Measurements from ENCODE around the gene FTSJ1. TPM values are rescaled to one million over a fixed set of nuclear protein-coding genes. Genes with fewer than 3 reads are reported as not detected.
A peak's percentile ranks its signal among the peaks of the same experiment; 100 is the strongest.

Gene FTSJ1
- total RNA-seq, 1 donor: 67.3 TPM

DNA sequence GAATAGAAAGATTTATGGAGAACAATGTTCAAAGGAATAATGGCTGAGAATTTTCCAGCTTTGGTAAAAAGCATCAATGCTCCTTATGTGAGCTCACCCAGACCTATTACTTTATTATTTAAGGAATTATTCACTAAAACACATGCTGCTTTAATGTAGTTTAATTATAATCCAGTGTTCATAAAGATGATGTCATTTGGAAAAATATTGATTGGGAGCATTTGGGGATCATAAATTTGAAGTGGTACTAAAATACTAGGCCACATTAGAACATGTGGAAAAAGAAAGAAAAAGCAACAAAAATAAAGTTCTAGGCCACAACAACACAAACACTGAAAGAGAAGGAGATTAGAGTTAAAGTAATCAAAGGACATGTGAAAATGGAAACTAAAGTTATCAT lies 25.9 kb upstream of the FTSJ1 start:
- Histone ChIP-seq H2AFZ (ENCODE audit: low read length) (no peak overlapping the region), H3K27me3 (ENCODE audit: insufficient read depth, low read length) (no peaks in the 10 kb centered on the region), H3K36me3 (ENCODE audit: insufficient read depth, low read length) (no peaks in the 10 kb centered on the region), H3K4me1 (ENCODE audit: insufficient read depth, low read length) (no peaks in the 10 kb centered on the region), H3K27ac (ENCODE audit: low read depth, low read length) (no peak overlapping the region), H3K4me3 (ENCODE audit: insufficient read depth, low read length) (no peak overlapping the region), H3K4me2 (ENCODE audit: insufficient read depth, low read length) (no peak overlapping the region), H3K9me3 (ENCODE audit: low read depth, low read length) (no peaks in the 10 kb centered on the region), H3K79me2 (ENCODE audit: insufficient read depth, low read length) (no peaks in the 10 kb centered on the region), H4K20me1 (ENCODE audit: insufficient read depth, low read length) (no peaks in the 10 kb centered on the region)
- peak; percentile 48 for DNase-seq (ENCODE audit: insufficient read length, low spot score, missing footprints)
- TF ChIP-seq, protein P1, sequence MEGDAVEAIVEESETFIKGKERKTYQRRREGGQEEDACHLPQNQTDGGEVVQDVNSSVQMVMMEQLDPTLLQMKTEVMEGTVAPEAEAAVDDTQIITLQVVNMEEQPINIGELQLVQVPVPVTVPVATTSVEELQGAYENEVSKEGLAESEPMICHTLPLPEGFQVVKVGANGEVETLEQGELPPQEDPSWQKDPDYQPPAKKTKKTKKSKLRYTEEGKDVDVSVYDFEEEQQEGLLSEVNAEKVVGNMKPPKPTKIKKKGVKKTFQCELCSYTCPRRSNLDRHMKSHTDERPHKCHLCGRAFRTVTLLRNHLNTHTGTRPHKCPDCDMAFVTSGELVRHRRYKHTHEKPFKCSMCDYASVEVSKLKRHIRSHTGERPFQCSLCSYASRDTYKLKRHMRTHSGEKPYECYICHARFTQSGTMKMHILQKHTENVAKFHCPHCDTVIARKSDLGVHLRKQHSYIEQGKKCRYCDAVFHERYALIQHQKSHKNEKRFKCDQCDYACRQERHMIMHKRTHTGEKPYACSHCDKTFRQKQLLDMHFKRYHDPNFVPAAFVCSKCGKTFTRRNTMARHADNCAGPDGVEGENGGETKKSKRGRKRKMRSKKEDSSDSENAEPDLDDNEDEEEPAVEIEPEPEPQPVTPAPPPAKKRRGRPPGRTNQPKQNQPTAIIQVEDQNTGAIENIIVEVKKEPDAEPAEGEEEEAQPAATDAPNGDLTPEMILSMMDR (IDR thresholded peaks at IDR 0.05; ENCODE audit: extremely low read depth, low read depth, low read length): no peak

DNA sequence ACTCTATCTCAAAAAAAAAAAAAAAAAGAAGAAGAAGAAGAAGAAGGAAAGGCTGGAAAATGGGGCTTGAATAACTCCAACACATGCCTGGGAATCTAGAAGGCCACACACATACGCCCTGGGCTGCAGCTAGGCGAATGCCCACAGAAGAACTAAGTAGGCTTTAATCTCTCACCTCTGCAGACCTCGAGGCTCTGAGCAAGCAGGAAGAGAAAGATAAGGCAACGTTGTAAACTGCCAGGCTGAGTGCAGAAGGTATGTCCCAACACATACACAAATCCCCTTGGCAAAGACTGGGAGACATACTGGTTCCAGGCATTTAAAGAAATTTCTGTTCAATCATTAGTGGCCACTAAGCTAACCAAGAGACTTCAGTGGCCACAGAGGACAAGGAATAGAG lies 24.3 kb upstream of the FTSJ1 start:
- Histone ChIP-seq H3K27ac (ENCODE audit: low read depth, low read length) (no peak overlapping the region), H4K20me1 (ENCODE audit: insufficient read depth, low read length) (no peaks in the 10 kb centered on the region), H2AFZ (ENCODE audit: low read length) (no peak overlapping the region), H3K4me1 (ENCODE audit: insufficient read depth, low read length) (no peaks in the 10 kb centered on the region), H3K4me2 (ENCODE audit: insufficient read depth, low read length) (no peak overlapping the region), H3K4me3 (ENCODE audit: insufficient read depth, low read length) (no peak overlapping the region), H3K9me3 (ENCODE audit: low read depth, low read length) (no peaks in the 10 kb centered on the region), H3K36me3 (ENCODE audit: insufficient read depth, low read length) (no peaks in the 10 kb centered on the region), H3K79me2 (ENCODE audit: insufficient read depth, low read length) (no peaks in the 10 kb centered on the region), H3K27me3 (ENCODE audit: insufficient read depth, low read length) (no peaks in the 10 kb centered on the region)
- TF ChIP-seq, protein P1 (IDR thresholded peaks at IDR 0.05; ENCODE audit: extremely low read depth, low read depth, low read length): no peak
- no peak for DNase-seq (ENCODE audit: insufficient read length, low spot score, missing footprints)

DNA sequence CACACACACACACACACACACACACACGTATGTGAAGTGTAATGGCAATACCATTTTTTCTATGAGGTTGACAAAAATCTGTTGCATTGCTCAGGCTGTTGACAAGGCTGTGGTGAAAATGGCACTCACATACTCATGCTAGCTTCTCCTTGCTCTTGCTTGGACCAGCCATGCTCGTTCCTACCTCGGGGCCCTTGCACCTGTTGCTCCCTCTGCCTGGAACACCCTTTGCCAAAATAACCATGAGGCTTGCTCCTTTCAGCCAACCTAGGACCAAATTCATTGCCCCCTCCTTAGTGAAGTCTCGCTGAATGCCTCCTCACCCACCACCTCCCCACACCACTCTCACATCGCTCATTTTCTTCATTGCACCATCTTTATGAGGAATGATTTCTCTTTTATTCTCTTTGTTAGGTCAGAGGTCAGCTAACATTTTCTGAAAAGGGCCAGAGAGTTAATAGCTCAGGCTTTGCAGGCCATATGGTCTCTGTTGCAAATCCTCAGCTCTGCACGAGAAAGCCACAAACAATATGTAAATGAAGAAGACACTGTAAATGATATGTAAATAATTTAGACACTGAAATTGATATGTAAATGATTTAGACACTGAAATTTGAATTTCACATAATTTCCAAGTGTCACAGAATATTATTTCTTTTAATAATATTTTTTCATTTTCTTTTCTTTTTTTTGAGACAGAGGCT lies 19.2 kb upstream of the FTSJ1 start:
- H4K20me1 ChIP-seq (ENCODE audit: insufficient read depth, low read length): no peaks in the 10 kb centered on the region
- TF ChIP-seq, protein P1 (IDR thresholded peaks at IDR 0.05; ENCODE audit: extremely low read depth, low read depth, low read length): no peak
- peak; percentile 29 for DNase-seq (ENCODE audit: insufficient read length, low spot score, missing footprints)
- no peak overlapping the region for H3K4me2 ChIP-seq (ENCODE audit: insufficient read depth, low read length)
- no peaks in the 10 kb centered on the region for H3K27me3 ChIP-seq (ENCODE audit: insufficient read depth, low read length)
- H3K9me3 ChIP-seq (ENCODE audit: low read depth, low read length): no peaks in the 10 kb centered on the region
- no peak overlapping the region for H3K27ac ChIP-seq (ENCODE audit: low read depth, low read length)
- H3K4me1 ChIP-seq (ENCODE audit: insufficient read depth, low read length): no peaks in the 10 kb centered on the region
- H3K4me3 ChIP-seq (ENCODE audit: insufficient read depth, low read length): no peak overlapping the region
- no peaks in the 10 kb centered on the region for H3K36me3 ChIP-seq (ENCODE audit: insufficient read depth, low read length)
- H3K79me2 ChIP-seq (ENCODE audit: insufficient read depth, low read length): no peaks in the 10 kb centered on the region
- H2AFZ ChIP-seq (ENCODE audit: low read length): no peak overlapping the region

- Histone ChIP-seq H3K4me2 (ENCODE audit: insufficient read depth, low read length) (no peak overlapping the region), H3K27ac (ENCODE audit: low read depth, low read length) (no peak overlapping the region), H3K36me3 (ENCODE audit: insufficient read depth, low read length) (no peaks in the 10 kb centered on the region), H3K9me3 (ENCODE audit: low read depth, low read length) (no peaks in the 10 kb centered on the region), H3K27me3 (ENCODE audit: insufficient read depth, low read length) (no peaks in the 10 kb centered on the region), H4K20me1 (ENCODE audit: insufficient read depth, low read length) (no peaks in the 10 kb centered on the region), H3K4me1 (ENCODE audit: insufficient read depth, low read length) (no peaks in the 10 kb centered on the region), H3K4me3 (ENCODE audit: insufficient read depth, low read length) (no peak overlapping the region), H3K79me2 (ENCODE audit: insufficient read depth, low read length) (no peaks in the 10 kb centered on the region), H2AFZ (ENCODE audit: low read length) (no peak overlapping the region)
- DNase-seq (ENCODE audit: insufficient read length, low spot score, missing footprints): peak; percentile 72
- TF ChIP-seq, protein P1 (IDR thresholded peaks at IDR 0.05; ENCODE audit: extremely low read depth, low read depth, low read length): no peak
Measured at GRCh38 chrX:48458711-48459110, 17.3 kb upstream of the FTSJ1 start.
